Measurements from ENCODE around the gene SIL1.

SIL1 gene

DNA sequence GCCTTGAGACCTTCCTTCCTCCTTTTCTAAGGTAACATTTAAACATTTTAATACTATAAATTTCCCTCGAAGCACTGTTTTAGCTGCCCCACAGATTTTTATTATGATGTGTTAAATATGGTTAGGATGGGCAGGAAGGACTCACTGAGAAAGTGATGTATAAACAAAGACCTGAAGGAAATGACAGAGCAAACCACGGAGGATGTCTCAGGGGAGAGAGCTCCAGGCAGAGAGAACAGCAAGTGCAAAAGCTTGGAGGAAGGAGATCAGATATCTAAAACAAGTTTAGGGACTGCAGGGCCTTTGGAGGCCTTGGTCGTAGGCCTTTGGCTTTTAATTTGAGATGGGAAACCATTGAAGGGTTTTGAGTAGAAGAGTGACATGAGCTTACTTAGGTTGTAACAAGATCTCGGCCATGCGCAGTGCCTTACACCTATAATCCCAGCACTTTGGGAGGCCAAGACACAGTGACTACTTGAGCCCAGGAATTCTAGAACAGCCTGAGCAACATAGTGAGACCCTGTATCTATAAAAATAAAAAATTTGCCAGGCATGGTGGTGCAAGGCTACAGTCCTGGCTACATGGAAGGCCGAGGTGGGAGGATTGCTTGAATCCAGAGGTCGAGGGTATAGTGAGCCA lies 287.5 kb downstream of the SIL1 start:
- Histone ChIP-seq H3K4me1 (no peaks in the 10 kb centered on the region; the same call in 1 of the 2 replicates), H3K36me3 (replicated peaks) (peaks cover 8% of the 10 kb centered on the region), H3K27me3 (ENCODE audit: low read depth) (no peaks in the 10 kb centered on the region), H3K9me3 (no peaks in the 10 kb centered on the region), H3K4me3 (no peak overlapping the region)
- DNase-seq (ENCODE audit: low spot score in 2 of 2): no peak
- in situ Hi-C loops (cut with MboI; ENCODE audit: low sequenced_read_pairs): no loop called here

DNA sequence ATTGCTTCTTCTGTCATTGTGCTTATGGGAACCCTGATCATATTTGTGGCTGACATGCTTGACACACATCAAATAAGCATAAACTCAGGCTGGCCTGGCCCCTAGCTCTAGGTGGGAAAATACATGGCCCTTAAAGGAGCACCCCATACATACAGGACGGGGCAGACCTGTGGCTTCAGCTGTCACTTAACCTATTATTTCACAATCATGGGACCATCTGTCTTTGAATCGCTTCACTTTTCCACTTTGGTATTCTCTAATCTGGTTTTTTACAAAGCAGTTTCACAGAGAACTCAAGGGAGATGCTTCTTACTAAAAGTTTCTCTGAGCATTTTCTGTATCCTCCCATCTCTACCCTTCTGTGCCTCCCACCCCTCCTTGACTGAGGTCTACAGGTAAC lies 288.4 kb downstream of the SIL1 start:
- no peak for DNase-seq (ENCODE audit: low spot score in 2 of 2)
- Histone ChIP-seq H3K4me3 (no peak overlapping the region), H3K27me3 (ENCODE audit: low read depth) (no peaks in the 10 kb centered on the region), H3K9me3 (no peaks in the 10 kb centered on the region), H3K36me3 (replicated peaks) (peaks cover 15% of the 10 kb centered on the region), H3K4me1 (no peaks in the 10 kb centered on the region; the same call in 1 of the 2 replicates)
- in situ Hi-C loops (cut with MboI; ENCODE audit: low sequenced_read_pairs): no loop called here

DNA sequence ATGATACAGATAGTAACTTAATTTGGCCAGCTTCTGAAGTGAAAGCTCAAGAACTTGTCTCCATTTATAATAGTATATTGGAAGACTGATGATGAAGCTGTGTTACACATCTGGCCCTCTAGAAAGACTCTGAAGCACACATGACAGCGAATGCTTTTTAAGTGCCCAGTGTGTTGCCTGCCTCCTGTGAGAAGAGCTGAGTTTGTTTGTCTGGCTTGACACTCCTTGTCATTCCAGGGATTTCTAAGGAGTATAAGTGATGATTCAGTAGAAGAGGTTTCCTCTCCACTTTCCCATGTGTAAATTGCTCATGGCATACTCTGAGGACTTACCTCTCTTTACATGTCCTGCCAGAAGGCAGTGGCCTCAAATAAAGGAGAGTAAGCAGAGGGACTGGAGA lies 292.6 kb downstream of the SIL1 start:
- Histone ChIP-seq H3K4me3 (no peak overlapping the region), H3K27me3 (ENCODE audit: low read depth) (no peaks in the 10 kb centered on the region), H3K36me3 (replicated peaks) (peaks cover 27% of the 10 kb centered on the region), H3K4me1 (no peaks in the 10 kb centered on the region; the same call in 1 of the 2 replicates), H3K9me3 (no peaks in the 10 kb centered on the region)
- no peak for DNase-seq (ENCODE audit: low spot score in 2 of 2)
- in situ Hi-C loops (cut with MboI; ENCODE audit: low sequenced_read_pairs): no loop called here

GRCh38 chr5:138903130-138903775 lies 294.9 kb downstream of the SIL1 start:
- H3K9me3 ChIP-seq: no peaks in the 10 kb centered on the region

DNA sequence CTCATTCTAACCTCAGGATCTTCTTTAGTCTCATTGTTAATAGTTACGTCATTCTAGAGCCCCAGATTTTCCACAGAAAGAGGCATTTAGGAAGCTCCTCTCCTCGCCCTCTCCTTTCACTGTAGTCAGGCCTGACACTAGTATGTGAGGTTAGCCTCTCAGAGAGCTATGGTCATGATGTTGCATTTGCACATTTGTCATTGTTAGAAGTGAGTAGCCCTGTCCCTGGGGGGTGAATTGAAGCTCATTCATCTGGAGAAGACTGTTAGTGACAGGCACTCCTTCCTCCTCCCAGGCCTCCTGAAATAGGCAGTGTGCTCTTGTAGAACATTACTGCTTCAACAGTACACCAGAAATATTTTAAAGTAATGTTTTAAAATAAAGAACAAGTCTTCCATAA lies 296.5 kb downstream of the SIL1 start:
- no peaks in the 10 kb centered on the region for H3K27me3 ChIP-seq (ENCODE audit: low read depth)
- in situ Hi-C loops (cut with MboI; ENCODE audit: low sequenced_read_pairs): no loop called here
- DNase-seq (ENCODE audit: low spot score in 2 of 2): no peak
- H3K9me3 ChIP-seq: no peaks in the 10 kb centered on the region
- peaks cover 30% of the 10 kb centered on the region for H3K36me3 ChIP-seq (replicated peaks)
- no peaks in the 10 kb centered on the region for H3K4me1 ChIP-seq
- no peak overlapping the region for H3K4me3 ChIP-seq

More at GRCh38 chr5:138903130-138903775, 294.9 kb downstream of the SIL1 start:
- Histone ChIP-seq H3K27me3 (ENCODE audit: low read depth) (no peaks in the 10 kb centered on the region), H3K4me3 (no peak overlapping the region), H3K4me1 (no peaks in the 10 kb centered on the region), H3K36me3 (replicated peaks) (peaks cover 30% of the 10 kb centered on the region)
- DNase-seq (ENCODE audit: low spot score in 2 of 2): no peak
- in situ Hi-C loops (cut with MboI; ENCODE audit: low sequenced_read_pairs): no loop called here

DNA sequence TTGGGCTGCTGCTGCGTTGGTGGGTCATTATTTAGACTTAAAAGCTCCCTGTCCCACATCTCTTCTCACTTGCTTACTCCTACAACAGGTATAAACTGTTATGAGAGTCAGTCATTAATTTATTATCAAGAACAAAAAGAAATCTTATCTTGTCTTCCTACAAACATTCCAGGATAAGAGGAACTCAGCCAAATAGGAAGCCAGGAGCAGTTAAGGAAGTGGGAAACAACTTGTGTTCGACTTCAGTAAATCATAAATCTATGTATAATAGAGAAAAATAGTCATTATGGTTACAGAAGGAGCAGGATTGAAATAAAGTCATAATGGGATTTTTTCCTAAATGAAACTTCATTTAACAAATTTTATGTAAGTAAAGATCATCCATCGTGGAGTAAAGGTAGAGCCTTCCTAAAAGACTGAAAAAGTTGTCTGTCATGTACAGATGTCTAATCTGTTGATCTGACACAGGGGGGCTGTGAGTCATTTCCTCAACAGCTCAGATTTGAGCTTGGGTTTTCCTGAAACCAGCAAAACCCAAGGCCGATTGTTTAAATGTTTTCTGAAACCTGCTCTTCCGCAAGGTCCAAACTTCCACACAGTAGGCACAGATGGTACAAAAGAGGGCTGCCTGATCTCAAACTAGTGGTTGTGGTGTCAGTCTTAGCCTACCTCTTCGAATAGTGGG lies 297.7 kb downstream of the SIL1 start:
- no peaks in the 10 kb centered on the region for H3K4me1 ChIP-seq
- DNase-seq (ENCODE audit: low spot score in 2 of 2): no peak
- H3K4me3 ChIP-seq: no peak overlapping the region
- H3K27me3 ChIP-seq (ENCODE audit: low read depth): no peaks in the 10 kb centered on the region
- H3K9me3 ChIP-seq: no peaks in the 10 kb centered on the region
- peaks cover 22% of the 10 kb centered on the region for H3K36me3 ChIP-seq (replicated peaks)
- in situ Hi-C loops (cut with MboI; ENCODE audit: low sequenced_read_pairs): no loop called here

- in situ Hi-C loops (cut with MboI; ENCODE audit: low sequenced_read_pairs): no loop called here
Measured at GRCh38 chr5:138898742-138899141, 299.4 kb downstream of the SIL1 start.

GRCh38 chr5:138898299-138898698 lies 299.9 kb downstream of the SIL1 start:
- DNase-seq (ENCODE audit: low spot score in 2 of 2): no peak
- no peak overlapping the region for H3K4me3 ChIP-seq
- no peaks in the 10 kb centered on the region for H3K9me3 ChIP-seq
- H3K36me3 ChIP-seq (replicated peaks): peaks cover 7% of the 10 kb centered on the region
- in situ Hi-C loops (cut with MboI; ENCODE audit: low sequenced_read_pairs): no loop called here
- H3K4me1 ChIP-seq: no peaks in the 10 kb centered on the region
- H3K27me3 ChIP-seq (ENCODE audit: low read depth): no peaks in the 10 kb centered on the region

More at GRCh38 chr5:138898742-138899141, 299.4 kb downstream of the SIL1 start:
- Histone ChIP-seq H3K36me3 (replicated peaks) (peaks cover 8% of the 10 kb centered on the region), H3K4me3 (no peak overlapping the region), H3K4me1 (no peaks in the 10 kb centered on the region), H3K27me3 (ENCODE audit: low read depth) (no peaks in the 10 kb centered on the region), H3K9me3 (no peaks in the 10 kb centered on the region)
- no peak for DNase-seq (ENCODE audit: low spot score in 2 of 2)

All from HAP-1 (cell line).